EL (cell line): Measurements from ENCODE around the gene NFIB.

Source experiments
- DNase-seq: peaks from one replicate; pipeline ENCODE4 v3.0.0-alpha.2; 2016

Gene NFIB

DNA sequence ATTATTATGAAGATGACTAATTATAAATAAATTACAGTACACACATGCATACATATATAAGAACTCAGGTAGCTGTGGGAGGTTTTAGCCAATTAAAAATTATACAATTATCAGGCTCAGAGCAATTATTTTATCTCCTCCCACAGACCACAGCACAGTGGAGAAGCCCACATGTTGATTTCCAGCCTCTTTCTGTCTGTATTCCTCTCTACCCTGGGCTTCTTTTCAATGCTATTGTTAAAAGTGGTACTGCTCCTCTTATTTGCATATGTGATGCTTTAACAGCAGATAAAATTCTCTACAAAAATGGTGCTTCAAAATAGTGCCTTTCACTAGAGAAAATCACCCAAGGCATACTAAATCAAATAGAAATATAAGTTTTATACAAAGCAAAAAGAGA is 218.7 kb downstream of the NFIB start:
- no peak for DNase-seq

DNA sequence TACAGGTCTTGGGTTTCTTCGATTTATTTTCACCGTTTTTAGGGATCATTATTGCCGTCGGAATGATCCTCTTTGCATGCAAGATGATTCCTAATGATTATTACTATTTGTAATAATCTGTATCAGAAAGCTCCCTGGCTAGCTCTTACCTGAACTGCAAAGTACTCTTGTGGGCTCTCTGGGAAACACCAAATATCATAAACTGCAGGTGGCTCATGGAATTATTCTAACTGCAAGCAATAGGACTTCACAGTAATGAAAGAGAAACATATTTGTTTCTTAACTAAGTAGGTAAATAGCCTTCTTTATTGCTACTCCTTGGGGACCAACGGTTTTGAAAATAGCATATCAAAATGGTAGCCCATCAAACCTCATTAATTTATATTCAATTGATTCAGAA is 219.4 kb downstream of the NFIB start:
- DNase-seq = no peak

DNA sequence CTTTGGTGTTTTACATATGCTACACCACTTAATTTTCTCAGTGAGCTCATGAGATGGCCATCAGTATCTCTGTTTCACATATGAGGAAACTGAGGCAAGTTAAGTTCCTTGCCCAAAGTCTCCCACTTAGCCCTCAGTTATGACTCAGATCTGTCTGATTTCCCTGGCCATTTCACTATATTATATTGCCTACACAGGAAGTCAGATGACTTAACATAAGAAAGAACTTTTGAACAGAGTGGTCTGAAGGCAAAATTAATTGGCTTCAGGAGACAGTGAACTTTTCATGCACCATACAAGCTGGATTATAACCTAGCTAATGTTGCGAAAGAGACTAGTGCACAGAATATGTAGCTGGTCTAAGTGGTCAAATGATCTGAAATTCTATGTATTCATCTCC is 221.6 kb downstream of the NFIB start:
- no peak for DNase-seq

- no peak for DNase-seq
These were observed 224.7 kb downstream of the NFIB start for GRCh38 chr9:14089051-14089803.

- DNase-seq = no peak
These were observed 226.4 kb downstream of the NFIB start for GRCh38 chr9:14087576-14087975.

DNA sequence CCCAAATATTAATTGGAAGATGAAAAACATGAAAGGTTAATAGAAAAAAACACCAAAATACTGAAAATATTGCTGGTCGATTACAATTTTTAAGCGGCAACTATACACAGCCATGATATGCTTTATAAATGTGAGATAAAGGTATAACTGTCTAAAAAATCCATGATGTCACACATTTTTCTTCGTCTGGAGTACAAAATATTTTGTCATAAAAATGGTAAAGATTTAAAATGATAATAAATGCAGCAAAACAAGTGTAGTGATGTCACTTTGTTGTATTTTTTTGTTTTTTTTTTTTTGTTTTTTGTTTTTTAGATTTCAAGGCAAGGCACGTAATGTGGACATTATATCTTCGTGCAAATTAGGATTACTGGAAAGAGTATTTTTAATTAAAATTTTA is 227.4 kb downstream of the NFIB start:
- DNase-seq = no peak

GRCh38 chr9:14085810-14086209 is 228.1 kb downstream of the NFIB start:
- no peak for DNase-seq

- no peak for DNase-seq
These were observed 229.1 kb downstream of the NFIB start for GRCh38 chr9:14084867-14085266.

DNA sequence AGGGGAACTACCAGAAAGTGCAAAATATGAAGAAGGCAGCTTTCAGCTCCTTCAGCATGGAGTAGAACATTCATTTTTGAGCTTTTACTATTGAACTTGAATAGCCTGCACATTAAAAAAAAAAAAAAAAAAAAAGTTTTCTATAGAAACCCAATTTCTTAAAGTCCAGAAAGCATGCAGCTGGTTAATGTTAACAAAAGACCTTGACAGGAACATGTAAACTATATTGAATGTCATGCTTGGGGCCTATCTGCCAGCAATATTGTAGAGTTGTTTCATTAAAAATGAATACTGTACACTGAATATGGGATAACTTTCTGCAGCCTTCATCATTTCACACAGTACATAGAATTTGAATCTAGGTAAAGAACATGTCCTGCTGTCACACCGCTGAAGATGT is 230.6 kb downstream of the NFIB start:
- no peak for DNase-seq

DNA sequence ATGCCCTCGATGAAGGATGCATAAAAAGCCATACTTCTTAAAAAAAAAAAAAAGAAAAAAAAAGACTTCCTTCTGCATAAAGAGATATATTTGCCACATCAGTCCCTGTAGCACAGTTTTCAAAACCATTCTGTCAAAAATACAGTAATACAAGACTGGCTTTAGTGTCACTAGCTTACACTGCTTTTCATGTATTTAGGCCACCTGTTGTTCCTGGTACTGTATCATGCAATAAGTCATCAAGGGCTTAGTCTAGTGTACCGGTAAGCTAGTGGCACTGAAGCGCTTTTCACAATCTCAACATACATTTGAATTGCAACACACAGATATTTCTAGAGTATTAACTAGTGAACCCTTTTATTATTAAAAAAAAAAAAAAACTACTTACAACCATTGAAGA is 231.2 kb downstream of the NFIB start:
- no peak for DNase-seq

DNA sequence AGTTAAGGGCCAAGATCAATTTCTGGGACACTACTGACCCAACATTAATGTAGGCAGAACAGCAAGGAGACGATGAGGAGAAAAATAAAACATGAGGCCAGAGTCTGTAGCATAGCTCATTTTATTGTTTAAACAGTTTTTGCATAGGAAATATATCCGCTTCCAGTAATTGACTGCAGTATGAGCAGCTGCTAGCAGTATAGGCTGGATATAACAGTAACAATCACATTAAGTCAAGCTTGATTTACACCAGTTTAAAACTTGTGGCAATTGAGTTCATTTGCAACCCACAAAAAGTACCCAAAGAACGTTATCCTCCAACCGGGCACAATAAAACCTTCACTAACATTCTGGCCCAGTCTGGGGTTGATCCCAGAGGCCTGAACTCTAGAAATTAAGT is 232.2 kb downstream of the NFIB start:
- DNase-seq = no peak

GRCh38 chr9:14080959-14081542 is 232.9 kb downstream of the NFIB start:
- DNase-seq = no peak

DNA sequence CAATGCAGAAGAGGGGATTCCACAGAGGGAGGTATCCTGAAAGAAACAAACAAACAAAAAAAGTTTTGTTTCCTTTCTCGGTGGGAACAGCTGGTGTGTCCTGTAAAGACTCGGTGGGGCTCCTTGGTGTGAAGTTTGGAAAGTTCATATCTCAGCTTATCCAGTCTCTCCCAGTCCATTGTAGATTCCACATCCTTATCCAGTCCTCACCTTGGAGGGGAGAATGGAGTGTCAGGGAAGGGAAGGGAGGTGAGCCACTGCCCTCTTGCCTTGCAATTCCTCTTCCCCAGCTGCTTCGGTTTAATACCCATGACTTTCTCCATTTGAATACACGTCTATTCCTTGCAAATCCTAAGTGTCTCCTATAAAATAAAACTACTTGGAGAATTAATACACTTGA is 234.5 kb downstream of the NFIB start:
- DNase-seq = no peak

DNA sequence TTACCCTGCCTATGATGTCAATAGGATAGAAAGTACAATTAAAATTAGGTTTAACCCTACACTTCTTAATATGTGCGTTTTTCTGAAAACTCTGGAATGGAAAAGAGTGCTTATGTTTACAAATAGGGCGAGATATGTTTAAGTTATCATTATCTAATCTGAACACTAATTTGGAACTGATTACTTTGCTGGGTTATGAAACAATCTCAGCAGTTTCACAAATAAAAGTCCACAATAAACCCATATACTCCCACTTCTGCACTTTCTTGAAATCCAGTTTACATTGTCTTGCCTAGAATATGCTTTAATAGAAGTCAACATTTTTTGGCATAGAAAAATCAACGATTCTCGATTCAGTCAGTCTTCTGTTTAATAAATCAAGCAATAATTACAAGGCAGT is 236.3 kb downstream of the NFIB start:
- no peak for DNase-seq

DNA sequence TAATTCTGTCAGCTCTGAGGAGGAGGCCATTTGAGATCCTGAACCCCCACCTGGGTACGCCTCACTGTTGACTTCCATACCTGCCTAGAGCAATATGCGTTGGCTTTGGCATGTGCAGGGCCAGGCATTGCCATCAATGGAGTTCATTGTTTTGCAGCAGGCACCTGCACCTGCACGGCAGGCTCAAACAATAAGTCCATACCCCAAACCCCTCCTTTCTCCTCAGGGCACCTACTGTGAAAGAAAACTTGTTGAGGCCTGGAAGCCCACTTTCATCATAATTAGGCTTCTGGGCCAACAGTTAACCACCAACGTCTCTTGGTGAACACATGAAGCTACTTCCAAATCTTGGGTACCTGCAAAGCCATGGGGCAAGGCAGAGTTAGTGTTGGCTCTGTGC is 238.7 kb downstream of the NFIB start:
- no peak for DNase-seq

DNA sequence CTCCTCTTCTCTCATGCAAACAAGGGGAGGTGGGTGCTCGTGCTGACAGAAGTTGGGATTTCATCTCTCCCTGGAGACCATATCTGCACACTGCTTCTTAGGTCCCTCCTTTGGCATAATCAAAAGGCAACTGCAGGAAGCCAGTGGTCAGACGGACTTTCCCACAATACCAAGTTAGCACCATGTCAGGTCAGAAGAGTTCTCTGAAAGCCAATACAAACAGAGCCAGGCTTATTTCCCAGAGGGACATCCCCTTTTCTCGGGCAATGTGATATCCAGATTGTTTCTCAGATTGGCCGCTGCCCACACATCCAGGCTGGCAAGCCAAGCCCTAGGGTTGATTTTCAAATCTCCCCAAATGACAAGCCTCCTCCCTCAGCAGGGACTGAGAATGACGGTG is 241.1 kb downstream of the NFIB start:
- no peak for DNase-seq

DNA sequence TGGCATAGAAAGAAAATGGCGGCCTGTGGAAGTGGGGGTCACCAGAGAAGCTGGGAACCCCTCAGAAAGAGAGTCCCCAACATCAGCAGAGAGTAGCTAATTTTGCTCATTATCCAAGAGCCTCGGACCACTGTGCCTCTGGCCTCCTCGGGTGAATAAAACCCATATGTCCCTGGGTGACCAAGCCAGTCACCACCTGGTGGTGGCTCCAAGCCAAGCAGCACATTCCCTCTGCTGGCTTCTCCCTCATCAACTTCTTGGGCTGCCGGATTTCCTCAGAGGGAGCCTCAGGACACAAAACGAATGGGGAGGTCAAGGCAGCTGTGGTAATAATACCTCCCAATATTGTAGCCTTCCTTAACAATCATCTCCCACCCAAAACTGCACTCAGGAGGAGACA is 242.5 kb downstream of the NFIB start:
- no peak for DNase-seq

DNA sequence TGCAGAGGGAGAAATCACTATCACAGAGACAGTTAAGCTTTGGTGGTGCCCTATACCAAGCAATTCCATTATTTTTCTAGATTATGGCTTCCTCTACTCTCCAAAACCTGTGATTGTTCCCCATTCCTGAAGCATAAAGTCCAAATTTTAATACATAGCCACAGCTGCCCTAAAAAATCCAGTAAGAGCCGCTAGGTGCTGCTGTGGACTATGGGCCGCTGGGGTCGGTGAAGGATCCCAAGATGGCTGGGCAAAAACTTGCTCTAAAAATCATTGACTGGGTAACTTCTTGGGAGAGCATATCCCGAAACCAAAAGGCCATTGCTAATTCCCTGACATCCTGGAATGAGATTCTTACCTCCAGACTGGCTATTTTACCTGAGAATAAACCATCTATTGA is 245.3 kb downstream of the NFIB start:
- no peak for DNase-seq

GRCh38 chr9:14066831-14067230 is 247.1 kb downstream of the NFIB start:
- DNase-seq = no peak

DNA sequence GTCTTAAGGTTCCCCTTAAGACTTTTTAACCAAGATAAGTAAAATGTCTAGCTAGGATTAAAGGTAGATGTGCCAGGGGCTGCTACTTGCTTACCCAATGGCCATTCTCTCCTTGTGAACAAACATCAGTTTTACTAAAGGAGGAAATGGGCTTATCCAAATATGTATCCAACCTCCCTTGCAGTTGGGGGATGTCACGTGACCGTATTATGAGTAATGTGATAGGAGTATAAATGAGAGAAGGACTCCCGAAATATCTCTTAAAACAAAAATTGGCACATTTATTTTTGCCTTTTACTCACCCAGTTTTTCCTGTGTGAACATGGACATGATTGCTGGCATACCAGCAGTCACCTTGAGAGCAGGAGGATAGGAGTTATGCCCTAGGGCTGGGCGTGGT is 247.9 kb downstream of the NFIB start:
- DNase-seq = no peak

- DNase-seq = no peak
These were observed 249.0 kb downstream of the NFIB start for GRCh38 chr9:14064940-14065339.

GRCh38 chr9:14063756-14064155 is 250.2 kb downstream of the NFIB start:
- DNase-seq = no peak

DNA sequence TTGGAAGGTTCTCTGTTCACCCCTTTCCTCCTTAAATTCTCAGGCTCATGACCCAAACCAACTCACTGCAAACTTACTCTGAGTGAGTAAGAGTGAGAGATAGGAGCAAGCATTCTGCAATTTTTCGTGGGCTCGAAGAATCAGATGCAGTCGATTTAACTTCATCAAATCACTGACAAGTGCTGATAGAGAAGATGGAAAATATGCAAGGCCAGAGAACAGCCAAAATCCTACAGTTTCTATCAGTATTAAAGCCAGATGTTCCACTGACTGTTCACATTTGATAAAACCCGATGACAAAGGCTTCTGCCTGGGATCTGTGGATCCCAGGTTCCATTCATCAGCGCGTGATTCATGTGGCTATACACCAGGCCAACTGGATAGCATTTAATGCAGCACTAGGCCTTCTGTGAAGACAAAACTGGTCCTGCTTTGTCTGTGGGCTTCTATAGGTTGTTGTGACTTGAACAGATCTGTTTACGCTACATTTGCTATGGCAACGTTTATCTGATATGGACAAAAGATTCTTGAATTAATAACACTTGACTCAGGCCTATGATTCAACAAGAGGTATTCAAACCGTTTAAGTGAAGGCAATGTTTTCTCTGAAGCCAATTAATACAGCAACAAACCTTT is 251.2 kb downstream of the NFIB start:
- DNase-seq = peak; percentile 4

- no peak for DNase-seq
These were observed 251.9 kb downstream of the NFIB start for GRCh38 chr9:14061936-14062585.
